ENCODE data around the gene TRAF5.

DNA sequence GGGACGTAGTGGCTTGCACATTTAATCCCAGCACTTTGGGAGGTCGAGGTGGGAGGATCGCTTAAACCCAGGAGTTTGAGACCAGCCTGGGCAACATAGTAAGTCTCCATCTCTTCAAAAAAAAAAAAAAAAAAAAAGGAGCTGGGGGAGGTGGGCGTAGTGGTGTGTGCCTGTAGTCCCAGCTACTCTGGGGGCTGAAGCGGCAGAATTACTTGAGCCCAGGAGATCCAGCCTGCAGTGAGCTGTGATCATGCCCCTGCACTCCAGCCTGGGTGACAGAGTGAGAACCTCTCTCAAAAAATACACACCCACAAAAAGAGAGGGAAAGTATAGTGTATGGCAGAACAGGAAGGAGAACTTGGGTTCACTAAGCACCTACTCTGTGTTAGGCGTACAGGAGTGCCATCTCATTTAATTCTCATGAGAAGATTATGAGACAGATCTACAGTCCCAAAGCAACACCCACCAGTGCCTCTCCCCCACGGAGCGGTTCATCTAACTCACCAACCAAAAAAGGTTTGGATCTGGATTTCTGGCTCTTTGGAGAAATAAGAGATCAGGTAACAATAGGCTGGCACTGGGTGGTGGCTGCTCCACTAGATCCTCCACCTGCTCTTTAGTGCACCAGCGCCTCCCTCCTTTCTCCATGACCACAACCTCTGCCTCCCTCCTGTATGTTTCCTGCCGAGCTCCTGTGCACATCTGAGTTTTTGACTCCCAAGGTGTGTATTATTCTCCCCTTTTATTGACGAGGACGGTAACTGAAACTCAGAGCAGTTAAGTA lies 1.4 kb upstream of the TRAF5 start:
- TF ChIP-seq, protein P1, sequence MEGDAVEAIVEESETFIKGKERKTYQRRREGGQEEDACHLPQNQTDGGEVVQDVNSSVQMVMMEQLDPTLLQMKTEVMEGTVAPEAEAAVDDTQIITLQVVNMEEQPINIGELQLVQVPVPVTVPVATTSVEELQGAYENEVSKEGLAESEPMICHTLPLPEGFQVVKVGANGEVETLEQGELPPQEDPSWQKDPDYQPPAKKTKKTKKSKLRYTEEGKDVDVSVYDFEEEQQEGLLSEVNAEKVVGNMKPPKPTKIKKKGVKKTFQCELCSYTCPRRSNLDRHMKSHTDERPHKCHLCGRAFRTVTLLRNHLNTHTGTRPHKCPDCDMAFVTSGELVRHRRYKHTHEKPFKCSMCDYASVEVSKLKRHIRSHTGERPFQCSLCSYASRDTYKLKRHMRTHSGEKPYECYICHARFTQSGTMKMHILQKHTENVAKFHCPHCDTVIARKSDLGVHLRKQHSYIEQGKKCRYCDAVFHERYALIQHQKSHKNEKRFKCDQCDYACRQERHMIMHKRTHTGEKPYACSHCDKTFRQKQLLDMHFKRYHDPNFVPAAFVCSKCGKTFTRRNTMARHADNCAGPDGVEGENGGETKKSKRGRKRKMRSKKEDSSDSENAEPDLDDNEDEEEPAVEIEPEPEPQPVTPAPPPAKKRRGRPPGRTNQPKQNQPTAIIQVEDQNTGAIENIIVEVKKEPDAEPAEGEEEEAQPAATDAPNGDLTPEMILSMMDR (IDR thresholded peaks at IDR 0.05) = no peak
- no peak for TF ChIP-seq POLR2A (IDR thresholded peaks at IDR 0.05)
